GM23338 (cell line): ENCODE data around the gene SELENOF. TPM values are rescaled to one million over a fixed set of nuclear protein-coding genes. Genes with fewer than 3 reads are reported as not detected.

Source experiments
- ATAC-seq: fragments of 200-7000 bp; cut with Tn5 transposase; 3 replicates; pipeline ENCODE4 v1.9.1; 2020
- DNase-seq: peaks from one replicate; pipeline ENCODE4 v3.0.0-alpha.2; 2015; ENCODE audit warnings: low spot score
- H2AFZ ChIP-seq: fragments of 200-600 bp; sonication (generic); 2 replicates; pipeline ENCODE4 v1.8.0; 2016; ENCODE audit warnings: antibody characterized with exemption, mild to moderate bottlenecking, moderate library complexity
- H3F3A ChIP-seq: fragments of 200-600 bp; sonication (generic); replicated peaks from 2 replicates; pipeline ENCODE4 v1.8.0; 2017; ENCODE audit warnings: antibody characterized with exemption, mixed run types, low read depth
- H3K27ac ChIP-seq: fragments of 200-600 bp; sonication (generic); 2 replicates; pipeline ENCODE4 v1.6.1; 2016; ENCODE audit warnings: low read depth
- H3K27me3 ChIP-seq: fragments of 200-600 bp; sonication (generic); 2 replicates; pipeline ENCODE4 v1.8.0; 2016; ENCODE audit warnings: mild to moderate bottlenecking, mixed run types, moderate library complexity; ENCODE audit not compliant: insufficient read depth
- H3K36me3 ChIP-seq: fragments of 200-600 bp; sonication (generic); 2 replicates; pipeline ENCODE4 v1.8.0; 2016; ENCODE audit warnings: mild to moderate bottlenecking; ENCODE audit not compliant: insufficient read depth
- H3K4me1 ChIP-seq: fragments of 200-600 bp; sonication (generic); 2 replicates; pipeline ENCODE4 v1.8.0; 2016; ENCODE audit warnings: mild to moderate bottlenecking, moderate library complexity; ENCODE audit not compliant: insufficient read depth
- H3K4me2 ChIP-seq: fragments of 200-600 bp; sonication (generic); 2 replicates; pipeline ENCODE4 v1.7.1; 2017; ENCODE audit warnings: mixed run types
- H3K4me3 ChIP-seq: fragments of 200-600 bp; sonication (generic); 2 replicates; pipeline ENCODE4 v1.6.1; 2016; ENCODE audit warnings: mixed run types
- H3K79me2 ChIP-seq: fragments of 200-600 bp; sonication (generic); replicated peaks from 2 replicates; pipeline ENCODE4 v1.8.0; 2017; ENCODE audit warnings: mild to moderate bottlenecking; ENCODE audit not compliant: insufficient read depth
- H3K9me2 ChIP-seq: fragments of 200-600 bp; sonication (generic); 2 replicates; pipeline ENCODE4 v1.8.0; 2017; ENCODE audit not compliant: insufficient read depth
- H4K20me1 ChIP-seq: fragments of 200-600 bp; sonication (generic); replicated peaks from 2 replicates; pipeline ENCODE4 v1.8.0; 2017; ENCODE audit warnings: mild to moderate bottlenecking; ENCODE audit not compliant: insufficient read depth
- H3K27ac Mint-ChIP-seq: 2 replicates; pipeline ENCODE4 v1.8.0; 2020; ENCODE audit warnings: inconsistent platforms, mild to moderate bottlenecking, moderate library complexity, mixed read lengths
- H3K27me3 Mint-ChIP-seq: 3 replicates; pipeline ENCODE4 v1.8.0; 2022; ENCODE audit warnings: low read depth, mild to moderate bottlenecking, moderate library complexity, mixed read lengths, inconsistent platforms; ENCODE audit not compliant: insufficient read depth, poor library complexity
- H3K36me3 Mint-ChIP-seq: 3 replicates; pipeline ENCODE4 v1.8.0; 2021; ENCODE audit warnings: low read depth, mild to moderate bottlenecking, inconsistent platforms, moderate library complexity, mixed read lengths
- H3K4me1 Mint-ChIP-seq: 3 replicates; pipeline ENCODE4 v1.8.0; 2020; ENCODE audit warnings: mild to moderate bottlenecking, inconsistent platforms, mixed read lengths
- H3K4me3 Mint-ChIP-seq: 3 replicates; pipeline ENCODE4 v1.8.0; 2021; ENCODE audit warnings: moderate library complexity, mild to moderate bottlenecking, inconsistent platforms, mixed read lengths
- H3K9me3 Mint-ChIP-seq: 3 replicates; pipeline ENCODE4 v1.8.0; 2020; ENCODE audit warnings: moderate library complexity, mild to moderate bottlenecking, inconsistent platforms, mixed read lengths
- CREB1 ChIP-seq: fragments of 250-450 bp; sonication (Bioruptor Pico); IDR thresholded peaks from 2 replicates; pipeline ENCODE4 v1.5.0; 2020; ENCODE audit warnings: low read depth, mild to moderate bottlenecking, moderate library complexity
- CTCF ChIP-seq, 2 experiments: fragments of 200-600 bp in 1 of 2; sonication (generic) in 1 of 2; conservative IDR thresholded peaks; 2 replicates each; pipeline versions ENCODE4 v1.5.1 to v1.6.1; 2016 to 2017; ENCODE audit warnings: antibody characterized with exemption in 2 of 2, low read depth in 2 of 2, mild to moderate bottlenecking in 2 of 2, moderate library complexity in 1 of 2
- EZH2 ChIP-seq: fragments of 200-600 bp; sonication (generic); IDR thresholded peaks from one replicate; pipeline ENCODE4 v1.8.0; 2017; ENCODE audit warnings: antibody characterized with exemption, mild to moderate bottlenecking, low read depth; ENCODE audit not compliant: unreplicated experiment
- EZH2phosphoT487 ChIP-seq: fragments of 200-600 bp; sonication (generic); IDR thresholded peaks from one replicate; pipeline ENCODE4 v1.8.1; 2018; ENCODE audit warnings: antibody characterized with exemption; ENCODE audit not compliant: unreplicated experiment
- JUNB ChIP-seq: IDR thresholded peaks from one replicate; pipeline ENCODE4 v1.6.1; 2016; ENCODE audit warnings: antibody characterized with exemption; ENCODE audit not compliant: unreplicated experiment
- NANOG ChIP-seq: IDR thresholded peaks from 2 replicates; pipeline ENCODE4 v1.6.1; 2016; ENCODE audit warnings: antibody characterized with exemption, borderline replicate concordance
- POLR2AphosphoS5 ChIP-seq: IDR thresholded peaks from 2 replicates; pipeline ENCODE4 v1.6.1; 2016; ENCODE audit warnings: antibody characterized with exemption, low read depth
- REST ChIP-seq: IDR thresholded peaks from one replicate; pipeline ENCODE4 v1.6.1; 2018; ENCODE audit warnings: antibody characterized with exemption; ENCODE audit not compliant: unreplicated experiment
- STAT1 ChIP-seq: IDR thresholded peaks from one replicate; pipeline ENCODE4 v1.6.1; 2016; ENCODE audit warnings: antibody characterized with exemption; ENCODE audit not compliant: unreplicated experiment
- ZNF331 ChIP-seq: fragments of 250-450 bp; sonication (Bioruptor Pico); IDR thresholded peaks from 2 replicates; pipeline ENCODE4 v1.5.0; 2020; ENCODE audit warnings: low read depth, mild to moderate bottlenecking, moderate library complexity
- polyA plus RNA-seq: library from polyadenylated mRNA; unstranded; fragments of >200 nt; fragmentation: Nextera tagmentation; extraction: Ambion mirVana; gene quantifications from 2 replicates; pipeline ENCODE4 v1.2.1, GENCODE V29; 2016
- total RNA-seq: library from RNA; depleted of rRNA; stranded (reverse); fragments of >200 nt; shearing (Covaris generic); gene quantifications from 2 replicates; pipeline ENCODE4 v1.2.3, GENCODE V29; 2014

The SELENOF gene
- total and polyA plus RNA-seq, 2 experiments from 2014 or later, result 113 to 142 TPM

GRCh38 chr1:86852782-86853408 lies 61.0 kb downstream of the SELENOF start (continued):
- TF ChIP-seq POLR2AphosphoS5, result no peak
- no peak for TF ChIP-seq REST
- TF ChIP-seq NANOG, result no peak
- TF ChIP-seq ZNF331 (CRISPR knock-in tag), result no peak
- no peak for TF ChIP-seq CREB1 (CRISPR knock-in tag)
- TF ChIP-seq CTCF (conservative IDR thresholded peaks at IDR 0.05; ENCODE audit: low read depth in 2 of 2), result no peak
- TF ChIP-seq STAT1, result no peak
- no peak for TF ChIP-seq JUNB
- no peak for TF ChIP-seq EZH2
- TF ChIP-seq EZH2phosphoT487, result no peak

- H3K4me1 Mint-ChIP-seq, result no peaks in the 10 kb centered on the region
- 0 out of 2 replicates have a peak, but pooled peaks cover 4% of the 10 kb centered on the region for H3K9me2 ChIP-seq
- no peak overlapping the region for H3K4me3 ChIP-seq
- no peaks in the 10 kb centered on the region for H3F3A ChIP-seq
- no peaks in the 10 kb centered on the region; the same call in 1 of the 2 replicates for H3K36me3 ChIP-seq
- H3K27ac Mint-ChIP-seq, result no peak overlapping the region
- H3K9me3 Mint-ChIP-seq, result no peaks in the 10 kb centered on the region
- no peaks in the 10 kb centered on the region for H3K79me2 ChIP-seq
- DNase-seq (no peak), ATAC-seq (no peak)
- peaks cover 7% of the 10 kb centered on the region for H3K27me3 Mint-ChIP-seq
- no peak overlapping the region for H3K4me3 Mint-ChIP-seq
- no peak overlapping the region for H2AFZ ChIP-seq
- no peaks in the 10 kb centered on the region for H4K20me1 ChIP-seq
- TF ChIP-seq STAT1 (no peak), EZH2phosphoT487 (no peak), CTCF (conservative IDR thresholded peaks at IDR 0.05; ENCODE audit: low read depth in 2 of 2) (no peak), ZNF331 (CRISPR knock-in tag) (no peak)
- no peak overlapping the region for H3K4me2 ChIP-seq
- H3K27ac ChIP-seq, result no peak overlapping the region
- H3K36me3 Mint-ChIP-seq, result no peaks in the 10 kb centered on the region
- no peaks in the 10 kb centered on the region for H3K27me3 ChIP-seq
- no peaks in the 10 kb centered on the region for H3K4me1 ChIP-seq
Measured at GRCh38 chr1:86852289-86852688, 61.6 kb downstream of the SELENOF start.
